Measurements from ENCODE around the gene SGIP1.

DNA sequence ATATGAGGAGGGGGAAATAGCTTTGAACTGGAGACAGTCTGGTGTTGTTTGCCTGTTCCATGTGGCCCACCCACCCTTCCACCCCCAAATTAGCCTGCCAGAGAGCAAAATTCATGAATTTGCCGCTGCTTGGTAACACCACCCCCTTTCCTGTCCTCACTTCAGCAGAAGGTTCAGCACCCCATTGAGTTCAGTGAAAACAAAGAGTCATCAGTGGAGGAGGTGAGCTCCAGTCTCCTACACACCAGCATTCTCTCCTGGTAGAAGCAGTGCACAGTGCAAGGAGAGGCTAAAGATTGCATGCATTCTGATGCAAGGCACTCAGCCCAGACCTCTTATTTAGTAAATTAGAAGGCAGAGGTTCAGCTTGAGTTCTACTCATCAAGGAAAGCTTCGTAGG is 118.6 kb downstream of the SGIP1 start:
- TF ChIP-seq EZH2 (IDR thresholded peaks at IDR 0.05) (no peak), POLR2AphosphoS5 (IDR thresholded peaks at IDR 0.05; ENCODE audit: borderline replicate concordance, low read depth, low read length) (no peak), FOXP2 (optimal IDR thresholded peaks at IDR 0.05; ENCODE audit: control extremely low read depth, extremely low read length, insufficient read depth) (no peak)

Data from SK-N-MC (cell line).